Measurements from ENCODE around the gene PHF2. TPM values are rescaled to one million over a fixed set of nuclear protein-coding genes. Genes with fewer than 3 reads are reported as not detected.

PHF2 gene
- total RNA-seq, 1 experiment from 2014 or later, result 10.3 TPM

DNA sequence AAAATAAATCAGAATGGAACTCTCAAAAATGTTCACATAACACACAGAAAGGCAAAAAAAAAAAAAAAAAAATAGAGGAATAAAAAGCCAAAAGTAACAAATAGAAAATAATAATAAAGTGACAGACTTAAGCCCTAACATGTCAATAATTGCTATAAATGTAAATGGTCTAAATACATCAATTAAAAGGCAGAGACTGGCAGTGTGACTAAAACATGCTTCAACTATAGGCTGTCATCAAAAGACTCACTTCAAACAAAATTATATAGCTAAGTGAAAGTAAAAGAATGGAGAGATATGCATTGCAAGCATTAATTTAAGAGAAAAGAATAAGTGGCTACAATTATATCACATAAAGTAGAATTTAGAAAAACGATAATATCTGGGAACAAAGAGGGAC is 114.2 kb downstream of the PHF2 start:
- TF ChIP-seq, protein P1, sequence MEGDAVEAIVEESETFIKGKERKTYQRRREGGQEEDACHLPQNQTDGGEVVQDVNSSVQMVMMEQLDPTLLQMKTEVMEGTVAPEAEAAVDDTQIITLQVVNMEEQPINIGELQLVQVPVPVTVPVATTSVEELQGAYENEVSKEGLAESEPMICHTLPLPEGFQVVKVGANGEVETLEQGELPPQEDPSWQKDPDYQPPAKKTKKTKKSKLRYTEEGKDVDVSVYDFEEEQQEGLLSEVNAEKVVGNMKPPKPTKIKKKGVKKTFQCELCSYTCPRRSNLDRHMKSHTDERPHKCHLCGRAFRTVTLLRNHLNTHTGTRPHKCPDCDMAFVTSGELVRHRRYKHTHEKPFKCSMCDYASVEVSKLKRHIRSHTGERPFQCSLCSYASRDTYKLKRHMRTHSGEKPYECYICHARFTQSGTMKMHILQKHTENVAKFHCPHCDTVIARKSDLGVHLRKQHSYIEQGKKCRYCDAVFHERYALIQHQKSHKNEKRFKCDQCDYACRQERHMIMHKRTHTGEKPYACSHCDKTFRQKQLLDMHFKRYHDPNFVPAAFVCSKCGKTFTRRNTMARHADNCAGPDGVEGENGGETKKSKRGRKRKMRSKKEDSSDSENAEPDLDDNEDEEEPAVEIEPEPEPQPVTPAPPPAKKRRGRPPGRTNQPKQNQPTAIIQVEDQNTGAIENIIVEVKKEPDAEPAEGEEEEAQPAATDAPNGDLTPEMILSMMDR (IDR thresholded peaks at IDR 0.05; ENCODE audit: insufficient read depth in 1 of 2, low read depth in 1 of 2, low read length in 1 of 2, severe bottlenecking in 1 of 2, unreplicated experiment in 1 of 2), result no peak
- no peaks in the 10 kb centered on the region for H3K4me1 ChIP-seq
- ChIA-PET POLR2A (no interaction called here), CTCF (no interaction called here)
- no peaks in the 10 kb centered on the region for H3K36me3 ChIP-seq (ENCODE audit: control insufficient read depth, insufficient read depth, low read length)
- intact Hi-C loops (cut with micrococcal nuclease; ENCODE audit: unreplicated experiment), result no loop called here
- H3K4me3 Mint-ChIP-seq (ENCODE audit: unreplicated experiment), result no peak overlapping the region
- H3K4me3 ChIP-seq (ENCODE audit: low read depth, low read length), result no peak overlapping the region
- H3K9me3 Mint-ChIP-seq (ENCODE audit: unreplicated experiment), result peaks cover 9% of the 10 kb centered on the region
- no peaks in the 10 kb centered on the region for H3K36me3 Mint-ChIP-seq (ENCODE audit: insufficient read depth, unreplicated experiment)
- no peaks in the 10 kb centered on the region for H3K27me3 Mint-ChIP-seq (ENCODE audit: insufficient read depth, unreplicated experiment)
- no TSS peak for BruUV-seq (replicated peaks)
- H3K9me3 ChIP-seq, result peaks cover 7% of the 10 kb centered on the region; the same call in 1 of the 2 replicates
- no peaks in the 10 kb centered on the region for H3K27me3 ChIP-seq (replicated peaks; ENCODE audit: control insufficient read depth, insufficient read depth, low read length)
- no peak for DNase-seq
- H3K4me1 Mint-ChIP-seq (ENCODE audit: low read depth, unreplicated experiment), result no peaks in the 10 kb centered on the region
- H3K27ac Mint-ChIP-seq (ENCODE audit: unreplicated experiment), result no peak overlapping the region

- no TSS peak for BruUV-seq (replicated peaks)
- ChIA-PET POLR2A (no interaction called here), CTCF (no interaction called here)
- peaks cover 7% of the 10 kb centered on the region; the same call in 1 of the 2 replicates for H3K9me3 ChIP-seq
- Mint-ChIP-seq H3K4me1 (ENCODE audit: low read depth, unreplicated experiment) (no peaks in the 10 kb centered on the region), H3K9me3 (ENCODE audit: unreplicated experiment) (peaks cover 9% of the 10 kb centered on the region), H3K27me3 (ENCODE audit: insufficient read depth, unreplicated experiment) (no peaks in the 10 kb centered on the region), H3K4me3 (ENCODE audit: unreplicated experiment) (no peak overlapping the region), H3K36me3 (ENCODE audit: insufficient read depth, unreplicated experiment) (no peaks in the 10 kb centered on the region), H3K27ac (ENCODE audit: unreplicated experiment) (no peak overlapping the region)
- H3K4me1 ChIP-seq, result no peaks in the 10 kb centered on the region
- no peaks in the 10 kb centered on the region for H3K36me3 ChIP-seq (ENCODE audit: control insufficient read depth, insufficient read depth, low read length)
- H3K4me3 ChIP-seq (ENCODE audit: low read depth, low read length), result no peak overlapping the region
- H3K27me3 ChIP-seq (replicated peaks; ENCODE audit: control insufficient read depth, insufficient read depth, low read length), result no peaks in the 10 kb centered on the region
- DNase-seq, result no peak
- TF ChIP-seq, protein P1 (IDR thresholded peaks at IDR 0.05; ENCODE audit: insufficient read depth in 1 of 2, low read depth in 1 of 2, low read length in 1 of 2, severe bottlenecking in 1 of 2, unreplicated experiment in 1 of 2), result no peak
- intact Hi-C loops (cut with micrococcal nuclease; ENCODE audit: unreplicated experiment), result no loop called here
These were observed 116.7 kb downstream of the PHF2 start for GRCh38 chr9:93693129-93693528.

DNA sequence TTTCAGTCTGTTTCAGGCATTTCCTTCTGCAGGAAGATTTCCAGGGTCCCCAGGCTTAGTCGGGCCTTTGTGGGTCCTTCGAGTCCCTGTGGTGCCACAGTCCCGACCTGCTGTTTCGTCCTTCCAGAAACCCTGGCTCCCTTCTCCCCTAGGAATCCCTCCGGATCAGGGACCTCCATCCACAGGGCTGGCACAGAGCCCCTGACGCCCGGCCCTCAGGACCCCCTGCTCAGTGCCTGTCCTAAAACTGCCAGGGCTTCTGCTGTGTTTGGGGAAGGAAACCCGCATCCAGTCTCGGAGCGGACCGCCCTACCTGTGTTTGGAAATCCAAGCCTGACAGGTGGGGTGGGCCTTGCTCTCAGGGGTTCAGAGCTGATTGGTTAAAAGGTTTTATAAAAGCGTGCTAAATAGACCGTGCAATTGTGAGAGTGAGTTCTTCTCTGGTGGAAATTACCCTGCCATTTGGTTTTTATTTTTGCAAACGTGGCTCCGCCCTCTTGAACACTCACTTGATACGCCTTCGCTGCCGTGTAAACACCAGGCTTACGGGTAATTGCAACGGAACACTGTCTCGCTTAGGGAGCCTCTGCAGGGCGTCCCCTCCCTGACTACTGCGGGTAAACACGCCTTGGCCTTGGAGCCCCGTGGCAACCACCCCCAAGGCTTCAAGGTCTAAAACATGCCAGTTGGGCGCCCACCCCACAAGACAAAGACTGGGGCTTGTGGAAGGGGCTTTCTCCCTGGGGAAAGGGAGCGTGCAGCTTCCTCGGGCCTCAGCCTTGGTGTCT is 121.2 kb downstream of the PHF2 start:
- H3K27me3 Mint-ChIP-seq (ENCODE audit: insufficient read depth, unreplicated experiment), result no peaks in the 10 kb centered on the region
- no peaks in the 10 kb centered on the region for H3K27me3 ChIP-seq (replicated peaks; ENCODE audit: control insufficient read depth, insufficient read depth, low read length)
- ChIA-PET POLR2A (no interaction called here), CTCF (no interaction called here)
- H3K9me3 ChIP-seq, result no peaks in the 10 kb centered on the region
- no peak for DNase-seq
- no peak overlapping the region for H3K4me3 Mint-ChIP-seq (ENCODE audit: unreplicated experiment)
- H3K36me3 ChIP-seq (ENCODE audit: control insufficient read depth, insufficient read depth, low read length), result no peaks in the 10 kb centered on the region
- H3K36me3 Mint-ChIP-seq (ENCODE audit: insufficient read depth, unreplicated experiment), result no peaks in the 10 kb centered on the region
- no peak overlapping the region for H3K4me3 ChIP-seq (ENCODE audit: low read depth, low read length)
- no peaks in the 10 kb centered on the region for H3K4me1 ChIP-seq
- no peaks in the 10 kb centered on the region for H3K9me3 Mint-ChIP-seq (ENCODE audit: unreplicated experiment)
- BruUV-seq (replicated peaks), result no TSS peak
- TF ChIP-seq, protein P1 (IDR thresholded peaks at IDR 0.05; ENCODE audit: insufficient read depth in 1 of 2, low read depth in 1 of 2, low read length in 1 of 2, severe bottlenecking in 1 of 2, unreplicated experiment in 1 of 2), result no peak
- no peaks in the 10 kb centered on the region for H3K4me1 Mint-ChIP-seq (ENCODE audit: low read depth, unreplicated experiment)
- intact Hi-C loops (cut with micrococcal nuclease; ENCODE audit: unreplicated experiment), result no loop called here
- no peak overlapping the region for H3K27ac Mint-ChIP-seq (ENCODE audit: unreplicated experiment)
